Activated naive CD4-positive, alpha-beta T cell treated with anti-CD3 and anti-CD28 coated beads, Interleukin-2, amount 50 U/mL, for 24 hours (primary cell): ENCODE results near the gene FRMD4A.

Source experiments
- H3K27ac Mint-ChIP-seq: one replicate; pipeline ENCODE4 v1.8.0; 2021; ENCODE audit warnings: mild to moderate bottlenecking, mixed read lengths
- H3K27me3 Mint-ChIP-seq: one replicate; pipeline ENCODE4 v1.8.0; 2021; ENCODE audit warnings: mixed read lengths
- H3K36me3 Mint-ChIP-seq: one replicate; pipeline ENCODE4 v1.8.0; 2021; ENCODE audit warnings: mixed read lengths
- H3K4me1 Mint-ChIP-seq: one replicate; pipeline ENCODE4 v1.8.0; 2021; ENCODE audit warnings: mixed read lengths
- H3K4me3 Mint-ChIP-seq: one replicate; pipeline ENCODE4 v1.8.0; 2021; ENCODE audit warnings: mild to moderate bottlenecking, mixed read lengths
- H3K9me3 Mint-ChIP-seq: one replicate; pipeline ENCODE4 v1.8.0; 2021; ENCODE audit warnings: mixed read lengths

The FRMD4A gene

DNA sequence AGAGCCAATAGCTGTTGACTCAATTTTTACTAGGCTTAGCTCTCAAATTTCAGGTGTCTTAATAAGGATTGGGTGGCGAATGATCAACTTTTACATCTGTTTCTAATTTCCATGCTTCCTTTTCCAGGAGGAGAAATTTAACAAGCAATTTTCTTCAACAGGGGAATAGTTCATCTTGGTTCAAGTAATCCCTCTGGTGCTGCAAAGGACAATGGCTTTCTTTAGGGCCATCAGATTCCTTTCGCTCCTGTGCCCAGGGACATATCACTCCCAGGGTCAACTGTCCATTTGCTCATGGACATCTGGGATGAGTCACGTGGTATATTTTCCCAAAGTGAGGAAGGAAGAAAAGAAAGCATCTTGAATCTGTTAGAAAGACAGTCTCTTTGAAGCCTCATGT is 313.3 kb downstream of the FRMD4A start:
- Mint-ChIP-seq H3K27ac (no peak overlapping the region), H3K4me3 (no peak overlapping the region), H3K9me3 (peaks cover 6% of the 10 kb centered on the region), H3K4me1 (peaks cover 28% of the 10 kb centered on the region), H3K36me3 (peaks cover 7% of the 10 kb centered on the region), H3K27me3 (no peaks in the 10 kb centered on the region)

DNA sequence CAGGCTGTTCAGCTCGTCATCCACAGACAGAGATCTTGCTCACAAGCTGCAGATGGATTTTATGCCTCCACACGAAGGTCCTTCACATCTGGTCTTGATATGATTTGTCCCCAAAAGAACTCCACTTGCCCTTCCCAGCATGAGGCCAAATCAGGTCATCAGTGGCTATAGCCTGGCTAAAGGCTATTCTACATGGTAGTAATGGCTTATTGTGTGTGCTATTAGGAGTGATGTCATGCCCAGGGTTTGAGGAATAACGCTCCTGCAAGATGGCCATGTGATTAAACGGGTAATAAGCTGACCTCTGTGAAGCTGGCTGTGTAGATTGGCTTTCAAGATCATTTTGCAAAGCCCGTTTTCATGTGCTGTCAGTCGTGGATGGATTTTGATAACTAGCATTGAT is 313.8 kb downstream of the FRMD4A start:
- no peaks in the 10 kb centered on the region for H3K27me3 Mint-ChIP-seq
- no peak overlapping the region for H3K27ac Mint-ChIP-seq
- H3K36me3 Mint-ChIP-seq: peaks cover 7% of the 10 kb centered on the region
- H3K9me3 Mint-ChIP-seq: peaks cover 6% of the 10 kb centered on the region
- H3K4me1 Mint-ChIP-seq: peaks cover 25% of the 10 kb centered on the region
- H3K4me3 Mint-ChIP-seq: no peak overlapping the region

DNA sequence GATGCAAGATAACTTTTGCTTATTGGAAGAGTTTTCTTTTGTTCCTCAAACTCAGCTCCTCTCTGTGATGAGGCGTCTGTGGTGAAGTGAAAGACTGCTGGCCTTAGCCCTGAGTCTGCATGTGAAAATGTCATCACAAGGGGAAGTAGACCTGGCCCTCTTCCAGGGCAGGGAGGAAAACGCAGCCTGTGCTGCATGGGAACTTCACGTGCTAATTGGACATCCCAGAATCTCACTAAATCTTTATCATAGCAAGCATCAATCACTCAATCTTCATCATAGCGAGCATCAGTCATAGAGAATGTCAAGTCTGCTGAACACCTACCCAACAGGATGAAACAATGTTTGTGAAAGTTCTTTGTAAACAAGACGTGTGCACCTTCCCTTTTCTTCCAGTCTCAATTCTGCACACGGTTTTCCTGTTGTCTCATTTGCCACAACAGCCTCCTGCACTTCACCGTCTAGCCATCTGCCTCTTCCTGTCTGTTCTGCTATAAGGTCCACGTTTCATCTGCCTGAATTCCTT is 314.6 kb downstream of the FRMD4A start:
- H3K9me3 Mint-ChIP-seq: peaks cover 6% of the 10 kb centered on the region
- no peaks in the 10 kb centered on the region for H3K27me3 Mint-ChIP-seq
- H3K27ac Mint-ChIP-seq: no peak overlapping the region

DNA sequence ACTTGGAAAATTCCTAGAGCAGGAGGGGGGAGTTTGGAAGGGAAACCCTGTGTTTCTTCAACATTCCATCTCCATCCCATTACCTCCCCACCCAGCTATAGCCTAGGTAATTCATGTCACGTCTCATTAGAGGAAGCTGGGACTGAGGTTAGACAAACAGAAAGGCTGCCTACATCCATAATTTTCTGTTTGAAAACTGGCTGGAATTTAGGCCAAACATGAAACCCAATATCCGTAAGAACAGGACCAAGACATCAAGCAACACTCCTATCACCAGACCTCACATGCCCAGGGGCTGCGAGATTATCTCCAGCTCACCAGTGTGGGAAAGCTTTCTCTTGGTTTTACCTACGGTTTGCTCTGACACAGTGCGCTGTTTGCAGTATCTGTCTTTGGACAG is 316.3 kb downstream of the FRMD4A start:
- Mint-ChIP-seq H3K27me3 (no peaks in the 10 kb centered on the region), H3K4me3 (no peak overlapping the region), H3K36me3 (peaks cover 7% of the 10 kb centered on the region), H3K27ac (no peak overlapping the region), H3K4me1 (peaks cover 46% of the 10 kb centered on the region), H3K9me3 (peaks cover 6% of the 10 kb centered on the region)

More for the DNA sequence above, 314.6 kb downstream of the FRMD4A start:
- Mint-ChIP-seq H3K36me3 (peaks cover 7% of the 10 kb centered on the region), H3K4me3 (peak overlapping the region; percentile 24), H3K4me1 (peaks cover 30% of the 10 kb centered on the region)

DNA sequence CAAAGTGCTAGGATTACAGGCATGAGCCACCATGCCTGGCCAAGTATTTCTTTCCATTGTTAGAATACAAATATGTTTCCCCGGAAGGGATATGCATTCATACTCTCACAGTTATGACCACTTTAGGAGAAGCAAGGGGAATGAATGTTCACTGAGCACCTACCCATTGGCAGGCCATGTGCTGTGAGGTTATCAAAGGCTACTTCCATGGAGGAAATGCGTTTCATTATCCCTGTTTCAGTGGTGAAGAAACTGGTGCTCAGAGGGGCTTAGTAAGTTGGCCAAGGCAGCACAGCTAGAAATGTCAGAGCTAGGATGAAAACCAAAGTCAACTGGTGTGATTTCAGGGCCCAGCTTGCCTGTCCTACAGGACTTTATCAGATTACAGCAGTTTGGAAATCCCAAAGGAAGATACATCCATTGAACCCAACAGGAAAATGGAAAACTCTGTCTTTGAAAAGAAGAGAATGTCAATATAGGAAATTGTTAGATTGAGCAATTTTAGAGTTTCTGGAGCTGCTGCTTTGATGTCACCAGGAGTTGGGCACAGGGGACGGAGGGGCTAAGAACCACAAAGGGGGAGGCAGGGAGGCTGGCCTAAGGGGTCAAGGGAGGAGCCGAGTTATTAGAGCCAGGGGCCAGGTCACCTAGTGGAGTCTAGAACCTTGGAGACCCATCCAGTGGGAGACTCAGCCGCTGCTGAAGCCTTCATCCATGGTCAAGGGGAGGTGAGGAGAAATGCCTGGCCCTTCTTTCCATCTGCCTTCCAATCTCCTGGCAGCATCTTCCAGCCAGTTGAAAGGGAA is 319.8 kb downstream of the FRMD4A start:
- no peaks in the 10 kb centered on the region for H3K27me3 Mint-ChIP-seq
- H3K4me3 Mint-ChIP-seq: no peak overlapping the region
- peaks cover 63% of the 10 kb centered on the region for H3K4me1 Mint-ChIP-seq
- H3K36me3 Mint-ChIP-seq: no peaks in the 10 kb centered on the region
- H3K9me3 Mint-ChIP-seq: no peaks in the 10 kb centered on the region
- H3K27ac Mint-ChIP-seq: no peak overlapping the region

DNA sequence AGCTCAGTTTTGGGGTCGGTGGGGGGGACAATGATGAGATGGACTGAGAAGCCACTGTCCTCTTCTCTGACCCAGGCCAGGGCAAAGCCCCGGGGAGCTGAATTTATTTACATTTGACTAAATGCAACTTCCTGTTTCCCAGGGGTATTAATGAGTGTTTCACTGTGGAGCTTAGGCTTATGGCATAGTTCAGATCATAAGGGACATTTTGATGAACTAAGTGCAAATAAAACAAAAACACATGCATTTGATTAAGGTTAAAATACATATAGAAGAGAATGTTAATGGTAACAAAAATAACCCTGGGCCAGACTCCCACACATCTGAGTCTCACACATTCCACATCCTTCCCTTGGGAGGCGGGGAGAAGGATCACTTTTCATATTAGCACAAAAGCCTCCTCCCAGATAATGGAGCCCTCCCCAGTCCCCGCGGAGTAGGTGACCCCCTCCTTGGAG is 320.6 kb downstream of the FRMD4A start:
- Mint-ChIP-seq H3K36me3 (no peaks in the 10 kb centered on the region), H3K27me3 (no peaks in the 10 kb centered on the region), H3K4me3 (peak overlapping the region; percentile 87), H3K9me3 (no peaks in the 10 kb centered on the region), H3K4me1 (peaks cover 59% of the 10 kb centered on the region), H3K27ac (peak overlapping the region; percentile 94)

DNA sequence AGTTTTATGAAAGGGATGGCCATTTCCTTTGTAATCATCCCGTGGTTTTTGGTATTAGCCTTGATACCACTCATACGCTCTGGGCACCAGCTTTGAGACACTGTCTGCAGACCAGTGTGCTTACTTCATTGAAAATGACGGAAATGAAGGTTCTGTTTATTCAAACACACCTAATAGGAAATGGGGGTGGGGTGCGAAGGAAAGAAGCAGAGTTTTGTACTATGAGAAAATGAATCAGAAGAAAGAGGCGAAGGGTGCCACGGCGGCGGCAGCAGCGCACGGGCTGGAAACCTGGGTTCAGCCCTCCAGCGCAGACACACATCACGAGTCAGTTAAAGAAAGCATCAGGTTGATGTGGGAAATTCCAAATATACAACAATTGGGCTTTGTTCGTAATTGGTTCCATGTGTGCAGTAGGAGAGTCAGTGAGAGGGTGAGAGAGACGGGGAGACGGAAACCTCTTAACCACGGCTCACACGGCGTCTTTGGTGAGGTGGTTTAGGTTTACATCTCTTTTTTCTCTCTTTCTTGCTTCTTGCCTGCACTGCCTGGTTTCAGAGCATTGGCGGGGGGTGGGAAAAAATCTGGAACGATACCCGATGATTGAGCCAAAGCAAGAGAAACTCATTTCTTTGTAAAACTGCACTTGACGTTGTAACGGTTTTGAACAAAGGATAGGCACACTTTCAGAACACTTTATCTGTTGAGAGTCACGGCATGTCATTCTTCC is 321.2 kb downstream of the FRMD4A start:
- H3K4me3 Mint-ChIP-seq: peak overlapping the region; percentile 87
- no peaks in the 10 kb centered on the region for H3K36me3 Mint-ChIP-seq
- peak overlapping the region; percentile 94 for H3K27ac Mint-ChIP-seq
- H3K4me1 Mint-ChIP-seq: peaks cover 64% of the 10 kb centered on the region
- H3K9me3 Mint-ChIP-seq: no peaks in the 10 kb centered on the region
- no peaks in the 10 kb centered on the region for H3K27me3 Mint-ChIP-seq

DNA sequence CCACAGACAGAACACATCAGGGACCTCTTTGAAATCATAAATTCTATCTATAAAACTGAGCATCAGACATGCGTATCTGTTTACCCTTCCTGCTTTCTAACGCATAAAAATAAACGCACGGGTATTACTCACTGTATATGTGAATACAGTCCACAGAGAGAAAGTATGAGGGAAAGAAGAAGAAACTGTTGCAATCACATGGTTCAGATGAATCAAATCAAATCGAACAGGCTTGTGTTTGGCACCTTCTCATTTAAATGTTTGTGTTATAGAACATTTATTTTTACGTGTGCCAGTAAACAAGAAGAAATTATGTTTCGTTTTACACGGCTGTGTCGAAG is 322.0 kb downstream of the FRMD4A start:
- peak overlapping the region; percentile 87 for H3K4me3 Mint-ChIP-seq
- H3K4me1 Mint-ChIP-seq: peaks cover 70% of the 10 kb centered on the region
- H3K36me3 Mint-ChIP-seq: no peaks in the 10 kb centered on the region
- no peaks in the 10 kb centered on the region for H3K9me3 Mint-ChIP-seq
- peak overlapping the region; percentile 94 for H3K27ac Mint-ChIP-seq
- H3K27me3 Mint-ChIP-seq: no peaks in the 10 kb centered on the region

DNA sequence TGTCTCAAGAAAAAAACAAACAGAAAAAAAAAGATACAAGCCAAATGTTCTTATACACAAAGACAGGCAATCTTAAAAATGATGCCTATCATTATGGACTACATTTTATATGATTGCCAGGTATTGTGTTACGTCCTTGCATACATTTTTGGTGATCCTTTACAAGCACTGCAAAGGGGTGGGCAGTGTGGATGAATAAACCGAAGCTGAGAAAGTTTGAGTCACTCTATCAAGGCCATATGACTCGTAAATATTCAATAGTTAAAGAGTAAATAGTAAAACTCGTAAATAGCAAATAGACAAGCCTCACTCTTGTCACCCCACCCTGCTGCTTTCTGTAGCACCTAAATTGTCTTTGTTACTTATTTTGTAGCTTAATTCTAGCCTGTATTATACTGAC is 326.2 kb downstream of the FRMD4A start:
- H3K36me3 Mint-ChIP-seq: no peaks in the 10 kb centered on the region
- H3K27ac Mint-ChIP-seq: no peak overlapping the region
- no peaks in the 10 kb centered on the region for H3K9me3 Mint-ChIP-seq
- H3K27me3 Mint-ChIP-seq: no peaks in the 10 kb centered on the region
- no peak overlapping the region for H3K4me3 Mint-ChIP-seq
- H3K4me1 Mint-ChIP-seq: peaks cover 56% of the 10 kb centered on the region

DNA sequence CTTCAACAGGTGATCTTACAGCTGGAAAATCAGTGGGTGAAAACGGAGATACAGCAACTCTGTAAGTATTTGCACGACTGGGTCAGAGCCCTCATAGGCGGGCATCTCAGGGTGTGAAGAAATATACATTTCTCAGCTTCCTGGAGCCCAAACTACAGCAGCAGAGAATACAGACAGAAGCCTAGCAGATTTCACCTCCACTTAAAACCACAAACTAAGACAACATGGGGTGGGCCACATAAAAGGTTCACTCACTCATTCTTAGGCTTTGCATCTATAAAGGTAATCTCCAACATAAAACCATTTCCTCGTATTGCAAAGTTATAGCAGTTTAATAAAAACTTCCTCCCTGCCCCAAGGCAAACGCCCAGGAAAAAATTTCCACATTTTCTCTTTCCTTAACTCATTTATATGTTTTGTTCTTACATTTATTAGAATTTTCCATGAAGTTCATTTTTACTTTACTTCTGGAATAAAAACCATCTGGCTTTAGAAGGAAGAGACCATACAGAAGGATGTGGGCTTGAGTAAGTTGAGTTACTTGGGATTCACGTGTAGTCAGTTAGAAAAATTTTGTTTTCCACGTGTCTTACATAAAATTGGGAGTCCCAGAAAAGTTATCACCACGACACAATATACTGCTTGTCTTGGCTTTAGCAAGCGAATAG is 327.1 kb downstream of the FRMD4A start:
- no peaks in the 10 kb centered on the region for H3K27me3 Mint-ChIP-seq
- peak overlapping the region; percentile 34 for H3K4me3 Mint-ChIP-seq
- no peaks in the 10 kb centered on the region for H3K9me3 Mint-ChIP-seq
- H3K27ac Mint-ChIP-seq: no peak overlapping the region
- H3K36me3 Mint-ChIP-seq: no peaks in the 10 kb centered on the region
- peaks cover 48% of the 10 kb centered on the region for H3K4me1 Mint-ChIP-seq

DNA sequence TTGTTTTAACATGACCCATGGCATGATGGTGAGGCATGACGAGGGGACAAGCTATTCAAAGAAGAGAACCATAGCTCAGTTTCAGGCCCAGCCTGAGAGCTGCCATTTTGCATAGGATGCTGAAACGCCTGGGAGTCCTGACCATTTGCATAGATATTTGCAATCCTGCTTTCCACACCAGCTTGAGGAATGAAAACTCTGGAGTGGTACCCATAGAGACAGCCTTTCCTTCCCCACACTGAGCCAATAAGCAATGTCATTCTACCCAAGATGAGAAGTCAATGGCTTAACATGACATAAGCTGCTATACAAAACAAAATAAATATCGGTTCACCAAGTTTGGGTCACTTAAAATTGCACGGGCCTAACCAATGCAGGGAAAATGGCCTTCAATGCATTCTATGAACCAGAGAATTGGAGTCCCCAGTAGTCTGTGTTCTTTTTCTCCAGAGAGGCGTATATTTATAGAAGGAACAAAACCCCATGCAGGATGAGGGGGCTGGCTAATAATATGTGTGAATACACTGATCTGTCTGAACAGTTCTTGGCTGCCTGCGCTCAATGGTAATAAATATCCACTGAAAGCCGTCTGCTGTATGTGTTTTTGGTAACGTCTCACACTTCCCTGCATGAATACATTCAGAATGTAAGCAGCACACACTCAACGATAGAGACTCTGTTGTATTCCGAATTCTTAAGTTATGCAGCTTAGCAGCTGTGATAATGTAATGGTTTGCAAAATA is 329.3 kb downstream of the FRMD4A start:
- Mint-ChIP-seq H3K27ac (no peak overlapping the region), H3K4me1 (peaks cover 38% of the 10 kb centered on the region), H3K36me3 (no peaks in the 10 kb centered on the region), H3K4me3 (no peak overlapping the region), H3K27me3 (no peaks in the 10 kb centered on the region), H3K9me3 (no peaks in the 10 kb centered on the region)

DNA sequence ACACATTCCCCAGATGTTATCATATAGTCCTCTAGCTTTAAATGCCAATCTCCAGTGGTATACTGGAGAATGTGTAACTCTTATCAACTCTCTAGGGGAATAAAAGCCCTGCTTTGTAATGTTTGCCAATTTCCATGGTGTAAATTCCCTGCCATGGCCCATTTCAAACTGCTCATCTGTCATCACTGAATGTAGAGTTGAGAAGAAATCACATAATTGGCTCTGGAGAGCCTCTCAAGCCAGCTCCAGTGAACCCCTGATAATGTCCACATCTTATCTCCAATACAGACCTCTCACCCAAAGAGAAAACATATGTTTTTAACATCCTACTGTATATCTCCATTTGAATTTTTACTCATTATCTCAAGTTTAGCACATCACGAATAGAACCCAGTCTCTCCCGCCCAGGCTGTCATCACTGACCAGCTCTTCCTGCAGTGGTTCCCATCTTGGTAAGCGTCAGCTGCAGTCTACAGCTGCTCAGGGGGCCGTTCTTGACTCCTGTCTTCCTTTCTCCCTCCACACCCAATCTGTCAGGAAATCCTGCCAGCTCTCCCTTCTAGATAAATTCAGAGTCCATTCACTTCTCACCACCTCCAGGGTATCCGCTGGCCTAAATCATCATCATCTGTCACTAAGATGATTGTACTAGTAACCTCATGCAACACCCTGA is 332.4 kb downstream of the FRMD4A start:
- peaks cover 26% of the 10 kb centered on the region for H3K4me1 Mint-ChIP-seq
- H3K4me3 Mint-ChIP-seq: no peak overlapping the region
- no peaks in the 10 kb centered on the region for H3K9me3 Mint-ChIP-seq
- H3K27ac Mint-ChIP-seq: no peak overlapping the region
- no peaks in the 10 kb centered on the region for H3K27me3 Mint-ChIP-seq
- no peaks in the 10 kb centered on the region for H3K36me3 Mint-ChIP-seq

DNA sequence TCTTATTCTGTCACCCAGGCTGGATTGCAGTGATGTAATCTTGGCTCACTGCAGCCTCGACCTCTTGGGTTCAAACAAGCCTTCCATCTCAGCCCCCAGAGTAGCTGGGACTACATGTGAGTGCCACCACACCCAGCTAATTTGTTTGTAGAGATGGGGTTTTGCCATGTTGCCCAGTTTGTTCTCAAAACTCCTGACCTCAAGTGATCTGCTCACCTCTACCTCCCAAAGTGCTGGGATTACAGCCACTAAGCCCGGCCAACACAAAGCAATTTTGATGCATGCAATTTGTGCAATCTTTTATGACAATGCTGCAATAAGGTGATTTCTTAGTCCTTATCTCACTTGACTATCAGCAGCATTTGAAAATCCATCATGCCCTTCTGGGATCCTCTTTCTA is 333.1 kb downstream of the FRMD4A start:
- H3K27ac Mint-ChIP-seq: no peak overlapping the region
- H3K4me3 Mint-ChIP-seq: no peak overlapping the region
- H3K4me1 Mint-ChIP-seq: peaks cover 25% of the 10 kb centered on the region
- H3K9me3 Mint-ChIP-seq: no peaks in the 10 kb centered on the region
- H3K36me3 Mint-ChIP-seq: no peaks in the 10 kb centered on the region
- H3K27me3 Mint-ChIP-seq: no peaks in the 10 kb centered on the region

DNA sequence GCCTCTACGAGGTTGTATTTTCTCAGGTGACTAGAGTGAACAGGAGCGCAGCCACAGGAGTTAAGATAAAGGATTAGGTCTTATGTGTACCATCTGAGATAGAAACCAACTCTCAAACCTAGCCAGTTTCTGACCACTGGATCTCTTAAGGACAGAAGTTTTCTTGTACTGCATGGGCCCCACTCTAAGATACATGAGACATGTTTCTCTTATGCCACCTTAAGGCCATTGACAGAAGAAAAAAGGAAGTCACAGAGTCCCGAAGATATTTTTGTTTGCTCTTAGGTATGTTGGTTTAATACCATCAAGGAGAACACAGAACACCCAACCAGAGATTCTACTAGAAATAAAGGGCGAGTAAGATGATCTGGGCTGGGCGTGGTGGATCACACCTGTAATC is 335.8 kb downstream of the FRMD4A start:
- Mint-ChIP-seq H3K4me3 (no peak overlapping the region), H3K4me1 (peaks cover 20% of the 10 kb centered on the region), H3K27me3 (no peaks in the 10 kb centered on the region), H3K9me3 (no peaks in the 10 kb centered on the region), H3K27ac (no peak overlapping the region), H3K36me3 (no peaks in the 10 kb centered on the region)

DNA sequence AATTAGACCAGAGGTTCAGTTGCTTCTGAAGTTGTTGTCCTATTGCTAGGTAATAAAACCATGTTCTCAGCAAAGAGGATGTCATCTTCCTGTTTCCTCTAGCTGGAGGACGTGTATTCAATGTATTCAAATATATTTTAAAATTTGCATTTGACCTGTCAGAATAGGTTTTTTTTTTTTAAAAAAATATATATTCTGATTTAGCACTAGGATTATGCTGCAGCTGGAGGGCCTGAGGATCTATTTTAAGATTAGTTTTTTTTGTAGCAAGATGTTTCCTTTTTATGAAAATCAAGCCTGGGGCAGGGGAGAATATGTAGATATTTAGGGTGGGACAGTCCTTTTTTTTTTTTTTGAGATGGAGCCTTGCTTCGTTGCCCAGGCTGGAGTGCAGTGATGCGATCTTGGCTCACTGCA is 337.0 kb downstream of the FRMD4A start:
- H3K36me3 Mint-ChIP-seq: no peaks in the 10 kb centered on the region
- no peak overlapping the region for H3K4me3 Mint-ChIP-seq
- H3K4me1 Mint-ChIP-seq: peaks cover 20% of the 10 kb centered on the region
- H3K9me3 Mint-ChIP-seq: no peaks in the 10 kb centered on the region
- no peak overlapping the region for H3K27ac Mint-ChIP-seq
- H3K27me3 Mint-ChIP-seq: no peaks in the 10 kb centered on the region
